ENCODE measurements around the gene ATG4C. TPM values are rescaled to one million over a fixed set of nuclear protein-coding genes. Genes with fewer than 3 reads are reported as not detected.
"Not testable (repeated sequence)": the region's sequence is repeated elsewhere in the genome, so short reads cannot be mapped to it uniquely, and the experiment has no call there.

Gene ATG4C
- total RNA-seq: 10 to 100 TPM in 3 of 9 donors, 1 to 10 TPM in 6; 5.0 to 16.1 (median 8.6) TPM
- polyA plus RNA-seq: 10 to 100 TPM in 1 of 3 donors, 1 to 10 TPM in 2; 2.1 to 11.7 (median 5.6) TPM
- long read RNA-seq, donor 1, partial matches to known transcripts: 0 of 2 reads
- long read RNA-seq, donor 1, other reads (novel, unspliced or antisense): 0 of 2 reads
- long read RNA-seq, donor 2, partial matches to known transcripts: 0 of 1 reads
- long read RNA-seq, donor 2, other reads (novel, unspliced or antisense): 0 of 1 reads
- long read RNA-seq, donor 3, partial matches to known transcripts: 0 of 4 reads
- long read RNA-seq, donor 3, other reads (novel, unspliced or antisense): 0 of 4 reads
- long read RNA-seq, donor 4, partial matches to known transcripts: 0 of 7 reads
- long read RNA-seq, donor 4, other reads (novel, unspliced or antisense): 3 of 7 reads
- long read RNA-seq, donor 5, transcript ATG4C-201 (11 exons, 2,938 nt): major isoform, 10 of 17 reads
- long read RNA-seq, donor 5, partial matches to known transcripts: 0 of 17 reads
- long read RNA-seq, donor 5, other reads (novel, unspliced or antisense): 3 of 17 reads
- long read RNA-seq, donor 6, transcript ATG4C-203 (11 exons, 2,890 nt): major isoform, 5 of 12 reads
- long read RNA-seq, donor 6, partial matches to known transcripts: 2 of 12 reads
- long read RNA-seq, donor 6, other reads (novel, unspliced or antisense): 1 of 12 reads
- long read RNA-seq, donor 7, partial matches to known transcripts: 0 of 3 reads
- long read RNA-seq, donor 7, other reads (novel, unspliced or antisense): 0 of 3 reads
- long read RNA-seq, donor 8, partial matches to known transcripts: 0 of 5 reads
- long read RNA-seq, donor 8, other reads (novel, unspliced or antisense): 0 of 5 reads
- long read RNA-seq, donor 9, partial matches to known transcripts: 0 of 1 reads
- long read RNA-seq, donor 9, other reads (novel, unspliced or antisense): 0 of 1 reads
- long read RNA-seq, donor 10, partial matches to known transcripts: 0 of 2 reads
- long read RNA-seq, donor 10, other reads (novel, unspliced or antisense): 0 of 2 reads

GRCh38 chr1:62783736-62784508 is at the start of gene ATG4C:
TSS of gene ATG4C (plus strand) at chr1:62784132. CDS start at chr1:62803787, 19,655 bp downstream.
- Histone ChIP-seq H3K27ac (peak within 1 kb of the TSS; percentile 78 to 98 (median 92)), H3K4me3 (peak within 1 kb of the TSS; percentile 5 to 64 (median 61)), H3K27me3 (no peaks in the 10 kb centered on the region), H3K9me3 (replicated peaks in 1 of 3) (no peaks in the 10 kb centered on the region), H3K36me3 (replicated peaks in 1 of 2) (no peaks in the 10 kb centered on the region), H3K4me1 (replicated peaks in 1 of 2) (peaks cover 0 to 32% of the 10 kb centered on the region in 2 donors)
- intact Hi-C loops (cut with DNase I): no loop called here
- peak; percentile 94 to 99 (median 97) for DNase-seq
- whole genome bisulfite sequencing, 4 donors: 0 to 1% (median 0%) methylated on average over 25 to 38 of the region's 38 CpGs
- TF ChIP-seq CTCF (IDR thresholded peaks at IDR 0.05) (peak in 4 of 6 experiments; percentile 3 to 44 (median 24)), POLR2A (IDR thresholded peaks at IDR 0.05) (peak; percentile 56 to 78)

- intact Hi-C loops (cut with DNase I): no loop called here
- WGBS, 4 donors: 46 to 69% (median 65%) methylated on average over 3 of the region's 3 CpGs
- Histone ChIP-seq H3K27me3 (no peaks in the 10 kb centered on the region), H3K36me3 (replicated peaks in 1 of 2) (no peaks in the 10 kb centered on the region), H3K27ac (no peak overlapping the region), H3K9me3 (replicated peaks in 1 of 3) (no peaks in the 10 kb centered on the region), H3K4me1 (replicated peaks in 1 of 2) (no peaks in the 10 kb centered on the region), H3K4me3 (no peak overlapping the region)
- DNase-seq: no peak
- TF ChIP-seq POLR2A (IDR thresholded peaks at IDR 0.05) (no peak), CTCF (IDR thresholded peaks at IDR 0.05) (no peak)
Observed at GRCh38 chr1:62735491-62736171, 48.3 kb upstream of the ATG4C start.

GRCh38 chr1:62740701-62741100 is 43.2 kb upstream of the ATG4C start:
- not testable (repeated sequence) for H3K9me3 ChIP-seq (replicated peaks in 1 of 3); H3K4me3 ChIP-seq; H3K27me3 ChIP-seq; H3K27ac ChIP-seq; H3K4me1 ChIP-seq (replicated peaks in 1 of 2); H3K36me3 ChIP-seq (replicated peaks in 1 of 2); DNase-seq
- 65 to 82% (median 75%) methylated on average over 3 of the region's 3 CpGs for WGBS, 4 donors
- intact Hi-C loops (cut with DNase I): loop anchor here in 1 of 2 donors (10.0 kb wide), 1 partner anchor 206 kb away; no protein-coding TSS in a partner anchor

Measured in adrenal gland (tissue), 19 donors.